Memory B cell (primary cell): Measurements from ENCODE around the gene LYPD5.
"Not testable (repeated sequence)": the region's sequence is repeated elsewhere in the genome, so short reads cannot be mapped to it uniquely, and the experiment has no call there.

ENCODE experiments used
- ATAC-seq: fragments of 150-1000 bp; cut with Tn5 transposase; 2 replicates; pipeline ENCODE4 v1.10.0; 2021; ENCODE audit warnings: low read depth, mild to moderate bottlenecking, moderate library complexity
- DNase-seq, 2 donors: peaks; one replicate each; pipeline ENCODE4 v3.0.0; 2022; ENCODE audit warnings: low spot score in 2 of 2
- H3K27ac Mint-ChIP-seq: one replicate; pipeline ENCODE4 v1.8.0; 2022; ENCODE audit warnings: mild to moderate bottlenecking, moderate library complexity, mixed read lengths
- H3K27me3 Mint-ChIP-seq: one replicate; pipeline ENCODE4 v1.8.0; 2022; ENCODE audit warnings: mixed read lengths
- H3K36me3 Mint-ChIP-seq: one replicate; pipeline ENCODE4 v1.8.0; 2022; ENCODE audit warnings: mild to moderate bottlenecking, mixed read lengths
- H3K4me1 Mint-ChIP-seq: one replicate; pipeline ENCODE4 v1.8.0; 2022; ENCODE audit warnings: mixed read lengths
- H3K4me3 Mint-ChIP-seq: one replicate; pipeline ENCODE4 v1.8.0; 2022; ENCODE audit warnings: mild to moderate bottlenecking, moderate library complexity, mixed read lengths
- H3K9me3 Mint-ChIP-seq: one replicate; pipeline ENCODE4 v1.8.0; 2022; ENCODE audit warnings: mixed read lengths

LYPD5 gene

GRCh38 chr19:43764684-43765083, 37.6 kb downstream of the LYPD5 start:
- peak overlapping the region; percentile 12 for H3K4me3 Mint-ChIP-seq
- peaks cover 45% of the 10 kb centered on the region for H3K4me1 Mint-ChIP-seq
- H3K27me3 Mint-ChIP-seq, DNase-seq, H3K9me3 Mint-ChIP-seq, ATAC-seq: not testable (repeated sequence)
- H3K36me3 Mint-ChIP-seq = peaks cover 22% of the 10 kb centered on the region
- H3K27ac Mint-ChIP-seq = peak overlapping the region; percentile 88

- ATAC-seq (no peak), DNase-seq (no peak)
- Mint-ChIP-seq H3K36me3 (peaks cover 14% of the 10 kb centered on the region), H3K27ac (peak overlapping the region; percentile 78), H3K4me1 (peaks cover 55% of the 10 kb centered on the region), H3K4me3 (no peak overlapping the region), H3K9me3 (no peaks in the 10 kb centered on the region), H3K27me3 (no peaks in the 10 kb centered on the region)
Measured at GRCh38 chr19:43763473-43763939, 38.7 kb downstream of the LYPD5 start.

- Mint-ChIP-seq H3K4me3 (no peak overlapping the region), H3K4me1 (peaks cover 57% of the 10 kb centered on the region), H3K9me3 (no peaks in the 10 kb centered on the region), H3K27me3 (no peaks in the 10 kb centered on the region), H3K27ac (peak overlapping the region; percentile 78), H3K36me3 (peaks cover 12% of the 10 kb centered on the region)
- ATAC-seq (no peak), DNase-seq (no peak)
Measured at GRCh38 chr19:43762814-43763213, 39.4 kb downstream of the LYPD5 start.

GRCh38 chr19:43760941-43761340, 41.3 kb downstream of the LYPD5 start:
- H3K27ac Mint-ChIP-seq = no peak overlapping the region
- no peaks in the 10 kb centered on the region for H3K9me3 Mint-ChIP-seq
- H3K4me1 Mint-ChIP-seq = peaks cover 50% of the 10 kb centered on the region
- no peak overlapping the region for H3K4me3 Mint-ChIP-seq
- H3K36me3 Mint-ChIP-seq = peaks cover 2% of the 10 kb centered on the region
- ATAC-seq (no peak), DNase-seq (no peak)
- no peaks in the 10 kb centered on the region for H3K27me3 Mint-ChIP-seq

GRCh38 chr19:43759515-43759914, 42.7 kb downstream of the LYPD5 start:
- DNase-seq (no peak), ATAC-seq (no peak)
- Mint-ChIP-seq H3K36me3 (peaks cover 2% of the 10 kb centered on the region), H3K4me1 (peaks cover 44% of the 10 kb centered on the region), H3K27me3 (no peaks in the 10 kb centered on the region), H3K4me3 (no peak overlapping the region), H3K27ac (peak overlapping the region; percentile 85), H3K9me3 (no peaks in the 10 kb centered on the region)

- Mint-ChIP-seq H3K4me1 (peaks cover 42% of the 10 kb centered on the region), H3K27me3 (no peaks in the 10 kb centered on the region), H3K9me3 (no peaks in the 10 kb centered on the region), H3K36me3 (peaks cover 9% of the 10 kb centered on the region), H3K4me3 (peak overlapping the region; percentile 93), H3K27ac (peak overlapping the region; percentile 99)
- ATAC-seq (peak; percentile 19), DNase-seq (peak; percentile 74 to 76)
Measured at GRCh38 chr19:43755256-43755801, 46.9 kb downstream of the LYPD5 start.

- Mint-ChIP-seq H3K27ac (peak within 1 kb of the TSS; percentile 99), H3K27me3 (no peaks in the 10 kb centered on the region), H3K9me3 (no peaks in the 10 kb centered on the region), H3K4me3 (peak within 1 kb of the TSS; percentile 93), H3K36me3 (peaks cover 13% of the 10 kb centered on the region), H3K4me1 (peaks cover 46% of the 10 kb centered on the region)
- peak; percentile 96 to 98 for DNase-seq
- peak; percentile 68 for ATAC-seq
Measured at GRCh38 chr19:43754503-43755255, 47.6 kb downstream of the LYPD5 start, which contains the start of gene SMG9. Gene SMG9, minus strand, starts transcription at chr19:43754962. Its CDS starts 4,221 bp downstream, at chr19:43750741.

GRCh38 chr19:43754253-43754502, 48.1 kb downstream of the LYPD5 start:
- H3K27ac Mint-ChIP-seq = peak overlapping the region; percentile 99
- H3K4me1 Mint-ChIP-seq = peaks cover 42% of the 10 kb centered on the region
- H3K4me3 Mint-ChIP-seq = peak overlapping the region; percentile 93
- no peaks in the 10 kb centered on the region for H3K27me3 Mint-ChIP-seq
- DNase-seq (no peak), ATAC-seq (peak; percentile 35)
- H3K36me3 Mint-ChIP-seq = peaks cover 15% of the 10 kb centered on the region
- H3K9me3 Mint-ChIP-seq = no peaks in the 10 kb centered on the region

- ATAC-seq = no peak
- Mint-ChIP-seq H3K36me3 (peaks cover 21% of the 10 kb centered on the region), H3K4me3 (no peak overlapping the region), H3K27me3 (no peaks in the 10 kb centered on the region), H3K4me1 (peaks cover 51% of the 10 kb centered on the region), H3K27ac (peak overlapping the region; percentile 99), H3K9me3 (no peaks in the 10 kb centered on the region)
- DNase-seq = no peak
Measured at GRCh38 chr19:43752287-43752875, 49.9 kb downstream of the LYPD5 start.

- H3K27ac Mint-ChIP-seq = peak overlapping the region; percentile 99
- no peaks in the 10 kb centered on the region for H3K27me3 Mint-ChIP-seq
- H3K4me3 Mint-ChIP-seq = no peak overlapping the region
- ATAC-seq (no peak), DNase-seq (no peak)
- H3K4me1 Mint-ChIP-seq = peaks cover 51% of the 10 kb centered on the region
- H3K9me3 Mint-ChIP-seq = no peaks in the 10 kb centered on the region
- H3K36me3 Mint-ChIP-seq = peaks cover 23% of the 10 kb centered on the region
Measured at GRCh38 chr19:43751466-43752220, 50.6 kb downstream of the LYPD5 start.

- H3K27ac Mint-ChIP-seq = peak overlapping the region; percentile 18
- H3K4me3 Mint-ChIP-seq = no peak overlapping the region
- peaks cover 27% of the 10 kb centered on the region for H3K36me3 Mint-ChIP-seq
- no peak for ATAC-seq
- no peaks in the 10 kb centered on the region for H3K27me3 Mint-ChIP-seq
- no peak for DNase-seq
- no peaks in the 10 kb centered on the region for H3K9me3 Mint-ChIP-seq
- peaks cover 43% of the 10 kb centered on the region for H3K4me1 Mint-ChIP-seq
Measured at GRCh38 chr19:43749898-43750297, 52.3 kb downstream of the LYPD5 start.

GRCh38 chr19:43749152-43749551, 53.1 kb downstream of the LYPD5 start:
- no peak for DNase-seq
- no peak for ATAC-seq
- Mint-ChIP-seq H3K4me1 (peaks cover 41% of the 10 kb centered on the region), H3K27me3 (no peaks in the 10 kb centered on the region), H3K9me3 (no peaks in the 10 kb centered on the region), H3K27ac (peak overlapping the region; percentile 88), H3K36me3 (peaks cover 28% of the 10 kb centered on the region), H3K4me3 (peak overlapping the region; percentile 45)

- DNase-seq = no peak
- Mint-ChIP-seq H3K27me3 (no peaks in the 10 kb centered on the region), H3K9me3 (no peaks in the 10 kb centered on the region), H3K27ac (peak overlapping the region; percentile 88), H3K4me1 (peaks cover 39% of the 10 kb centered on the region), H3K36me3 (peaks cover 33% of the 10 kb centered on the region), H3K4me3 (peak overlapping the region; percentile 45)
- ATAC-seq = no peak
Measured at GRCh38 chr19:43748685-43749084, 53.6 kb downstream of the LYPD5 start.

GRCh38 chr19:43748205-43748594, 54.0 kb downstream of the LYPD5 start:
- peak; percentile 10 for ATAC-seq
- Mint-ChIP-seq H3K27me3 (no peaks in the 10 kb centered on the region), H3K4me3 (peak overlapping the region; percentile 69), H3K36me3 (peaks cover 34% of the 10 kb centered on the region), H3K27ac (peak overlapping the region; percentile 88), H3K4me1 (peaks cover 38% of the 10 kb centered on the region), H3K9me3 (no peaks in the 10 kb centered on the region)
- no peak for DNase-seq
